NCI-H524 (cell line): ENCODE results near the gene PHLDA3.
"Not testable (repeated sequence)": the region's sequence is repeated elsewhere in the genome, so short reads cannot be mapped to it uniquely, and the experiment has no call there.

ENCODE experiments used
- DNase-seq, 2 experiments: peaks; one replicate each; lab custom pipeline; 2025; lab: John Stamatoyannopoulos, UW

Gene PHLDA3

DNA sequence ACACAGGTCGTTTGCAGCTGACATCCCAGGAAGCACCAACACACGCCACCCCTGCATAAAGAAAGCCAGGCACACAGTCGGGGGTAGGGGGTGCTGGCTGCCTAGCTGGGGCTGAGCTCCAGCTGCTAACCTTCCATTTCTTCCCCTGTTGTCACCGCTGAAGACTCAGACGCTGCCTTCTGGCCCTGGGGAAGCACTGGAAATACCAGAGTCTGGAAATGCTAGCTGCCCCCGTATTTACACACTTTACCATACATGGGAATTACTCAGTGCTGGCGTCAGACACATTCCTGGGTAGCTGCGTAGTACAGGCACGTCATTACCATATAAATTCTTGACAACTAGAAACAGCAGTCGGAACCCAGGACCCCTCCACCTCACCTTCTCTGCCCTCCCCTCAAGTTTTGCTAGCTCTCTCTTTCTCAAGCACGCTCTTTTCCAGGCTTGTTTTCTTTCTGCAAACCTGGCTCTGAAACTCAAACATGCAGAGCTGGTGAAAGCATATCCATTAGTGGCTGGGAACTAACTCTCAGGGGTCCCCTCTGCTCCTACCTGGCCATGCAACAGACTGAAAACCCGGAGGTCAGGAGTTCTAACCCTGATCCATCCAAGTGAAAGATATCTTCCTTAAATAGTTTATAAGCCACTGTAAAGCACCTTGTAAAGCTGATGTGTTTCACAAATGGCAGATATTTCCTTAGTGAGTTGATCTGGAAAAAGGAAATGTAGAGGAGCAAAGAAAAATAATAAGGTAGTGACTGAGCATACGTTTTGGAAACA is 34.6 kb upstream of the PHLDA3 start:
- no peak for DNase-seq

DNA sequence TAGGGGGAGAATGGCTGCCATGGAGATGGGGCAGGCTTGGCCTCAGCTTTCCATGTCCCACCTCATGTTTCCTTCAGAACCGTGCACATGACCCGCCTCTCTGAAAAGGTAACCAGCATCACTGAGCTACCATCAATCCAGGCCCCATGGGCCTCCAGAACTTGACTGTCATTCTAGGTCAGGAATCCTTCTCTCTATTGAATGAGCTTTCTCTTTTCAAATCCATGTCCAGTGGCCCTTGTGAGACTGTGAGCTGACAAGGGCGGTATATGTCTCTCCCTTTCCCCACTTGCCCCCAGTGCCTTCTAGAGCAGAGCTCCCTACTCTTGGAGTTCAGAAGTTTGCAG is 33.5 kb upstream of the PHLDA3 start:
- no peak for DNase-seq

DNA sequence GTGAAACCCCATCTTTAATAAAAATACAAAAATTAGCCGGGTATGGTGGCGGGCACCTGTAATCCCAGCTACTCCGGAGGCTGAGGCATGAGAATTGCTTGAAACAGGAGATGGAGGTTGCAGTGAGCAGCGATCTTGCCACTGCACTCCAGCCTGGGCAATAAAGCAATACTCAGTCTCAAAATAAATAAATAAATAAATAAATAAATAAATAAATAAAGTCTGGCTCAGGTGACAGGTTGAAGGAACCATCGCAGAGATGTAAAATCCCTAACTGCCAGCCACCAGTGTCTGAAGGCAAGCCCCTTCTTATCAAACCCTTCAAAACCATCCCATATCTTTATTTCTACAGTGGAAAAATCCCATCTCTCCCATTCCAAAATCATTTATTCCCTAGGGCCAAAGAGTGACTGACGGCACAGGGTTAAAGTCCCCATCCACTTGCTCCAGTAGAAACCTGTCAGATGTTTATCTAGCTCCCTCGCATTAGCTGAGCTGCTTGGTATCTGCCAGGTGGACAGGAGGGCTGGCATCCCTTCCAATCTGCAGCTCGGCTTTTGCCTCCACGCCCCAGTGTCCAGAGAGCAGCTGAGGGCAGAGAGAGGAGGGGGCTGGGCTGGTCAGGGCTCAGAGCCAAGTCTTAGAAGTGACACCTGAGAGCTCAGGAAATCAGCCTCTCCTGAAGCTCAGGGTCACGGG is 33.0 kb upstream of the PHLDA3 start:
- DNase-seq: no peak

DNA sequence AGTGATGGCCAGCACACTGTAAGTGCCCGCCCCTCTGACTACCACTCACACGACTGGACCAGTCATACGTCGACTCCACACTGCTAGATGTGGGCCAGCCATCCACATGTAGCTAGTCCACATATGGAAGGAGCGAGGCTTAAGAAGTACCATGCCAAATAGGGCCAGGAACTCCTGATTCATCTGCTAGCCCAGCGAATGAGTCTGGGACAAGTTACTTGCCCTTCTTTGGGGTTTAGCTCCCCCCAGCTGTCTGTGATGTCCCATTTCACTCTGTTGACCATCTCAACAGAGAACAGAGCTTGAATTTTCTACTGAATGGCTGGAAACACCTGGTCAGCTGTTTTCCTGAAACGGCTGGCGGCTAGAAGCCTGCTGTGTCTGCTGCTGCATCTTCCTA is 32.2 kb upstream of the PHLDA3 start:
- DNase-seq: no peak

DNA sequence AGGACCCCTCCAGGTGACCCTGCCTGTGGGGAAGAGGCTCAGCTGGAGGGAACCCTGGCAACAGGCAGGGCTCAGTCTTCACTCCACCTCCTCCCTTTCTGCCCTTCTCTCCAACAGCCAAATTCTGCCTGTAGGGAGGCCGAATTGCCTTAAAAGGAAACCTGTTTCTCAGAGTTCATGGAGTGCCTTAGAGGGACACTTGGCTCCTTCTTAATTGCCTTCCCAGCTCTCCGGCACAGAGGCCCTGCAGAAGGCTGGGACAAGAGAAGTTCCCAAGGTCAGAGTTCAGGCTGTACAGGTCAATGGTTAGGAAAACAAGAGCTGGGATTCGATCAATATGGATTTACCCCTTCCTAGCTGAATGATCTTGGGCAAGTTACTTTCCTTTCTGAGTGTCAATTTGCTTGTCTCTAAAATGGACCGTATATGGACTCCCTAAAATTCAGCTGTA is 31.7 kb upstream of the PHLDA3 start:
- DNase-seq: no peak

DNA sequence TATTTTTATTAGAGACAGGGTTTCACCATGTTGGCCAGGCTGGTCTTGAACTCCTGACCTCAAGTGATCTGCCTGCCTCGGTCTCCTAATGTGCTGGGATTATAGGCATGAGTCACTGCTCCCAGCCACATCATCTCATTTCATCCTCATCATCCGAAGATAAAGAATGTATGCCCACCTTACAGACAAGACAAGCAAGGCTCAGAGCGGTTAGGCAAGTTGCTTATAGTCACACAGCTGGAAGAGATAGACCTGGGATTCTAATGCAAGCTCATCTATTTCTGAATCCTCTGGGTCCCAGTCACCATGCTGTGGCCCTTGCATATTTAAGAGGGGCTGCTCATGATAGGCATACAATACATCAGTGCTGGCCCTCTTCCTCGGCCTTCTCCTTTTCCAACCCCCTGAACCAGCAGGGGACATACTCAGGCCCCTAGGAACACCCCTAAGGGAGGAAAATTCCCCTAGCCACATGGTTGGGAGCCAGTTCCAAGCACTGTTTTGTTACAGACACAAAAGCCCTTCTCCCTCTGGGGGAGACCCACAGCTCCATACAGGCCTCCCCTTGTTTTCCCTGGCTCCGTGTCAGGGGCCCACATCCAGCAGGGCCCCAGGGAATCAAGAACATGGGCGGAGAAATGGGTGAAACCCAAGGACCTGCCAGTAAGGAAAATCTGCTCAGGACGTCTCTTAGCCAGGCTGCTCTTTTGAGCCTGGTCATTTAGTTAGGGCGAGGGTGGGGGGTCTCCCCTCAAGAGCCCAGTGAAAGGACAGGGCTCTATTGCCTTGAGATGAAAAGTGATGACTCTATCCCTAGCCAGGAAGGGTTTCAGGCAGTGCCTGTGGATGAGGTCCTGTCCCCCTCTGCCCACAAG is 31.0 kb upstream of the PHLDA3 start:
- DNase-seq: no peak

DNA sequence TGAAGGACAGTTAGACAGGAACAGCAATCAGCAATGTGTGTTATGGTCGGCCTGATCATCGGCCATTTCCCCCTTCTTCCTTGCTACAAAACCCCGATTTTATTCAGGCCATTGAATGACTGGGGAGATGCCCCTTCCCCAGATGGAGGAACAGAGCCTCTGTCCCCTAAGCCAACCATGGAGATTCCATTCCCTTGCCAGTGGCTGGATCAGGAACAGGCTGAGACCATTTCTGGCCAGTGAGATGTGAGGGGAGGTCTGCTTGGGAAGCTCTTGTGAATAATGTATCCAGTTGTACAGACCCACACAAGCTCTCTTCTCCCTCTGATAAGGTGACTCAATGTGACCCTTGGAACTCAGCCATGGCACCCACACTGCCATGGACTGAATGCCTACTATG is 30.2 kb upstream of the PHLDA3 start:
- DNase-seq: no peak

DNA sequence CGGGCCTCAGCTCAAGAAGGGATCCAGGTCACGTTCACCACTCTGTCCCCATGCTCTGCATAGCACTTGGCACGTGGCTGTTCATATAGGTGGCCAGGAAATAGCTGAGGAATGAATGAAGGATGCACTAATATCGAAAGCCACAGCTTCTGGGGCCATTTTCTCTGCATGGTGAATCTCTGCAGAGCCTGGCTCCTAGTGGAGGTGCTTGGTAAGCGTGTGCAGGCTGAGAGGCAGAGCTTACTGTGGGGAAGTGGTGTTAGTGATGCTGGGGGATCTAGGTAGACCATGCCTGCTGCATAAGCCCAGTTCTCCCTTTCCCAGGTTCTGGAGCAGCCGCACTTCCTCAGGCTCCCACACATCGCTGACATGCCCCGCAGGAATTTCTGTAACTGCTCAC is 29.6 kb upstream of the PHLDA3 start:
- DNase-seq: no peak

DNA sequence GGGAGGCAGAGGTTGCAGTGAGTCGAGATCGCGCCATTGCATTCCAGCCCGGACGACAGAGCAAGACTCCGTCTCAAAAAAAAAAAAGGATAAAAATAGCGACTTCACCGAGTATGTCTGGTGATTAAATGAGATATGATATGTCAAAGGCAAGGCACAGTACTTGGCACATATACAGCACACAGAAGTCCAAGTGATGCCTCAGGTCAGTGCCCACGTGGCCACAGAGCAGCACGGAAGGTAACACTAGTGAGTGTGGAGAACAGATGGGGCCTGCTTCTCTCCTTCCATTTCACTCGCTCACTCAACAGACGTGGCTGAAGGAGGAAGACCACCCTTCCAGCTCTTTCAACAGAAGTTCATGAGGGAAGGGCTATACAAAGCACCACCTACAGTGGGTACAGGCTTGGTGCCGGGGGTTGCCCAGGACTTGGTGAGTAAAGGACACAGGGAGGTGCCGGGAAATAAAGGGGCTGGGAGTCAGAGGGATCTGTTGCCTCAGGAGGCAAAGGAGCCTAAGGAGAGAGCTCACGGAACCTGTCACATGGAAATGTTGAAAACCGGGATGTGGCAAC is 29.0 kb upstream of the PHLDA3 start:
- DNase-seq: no peak

DNA sequence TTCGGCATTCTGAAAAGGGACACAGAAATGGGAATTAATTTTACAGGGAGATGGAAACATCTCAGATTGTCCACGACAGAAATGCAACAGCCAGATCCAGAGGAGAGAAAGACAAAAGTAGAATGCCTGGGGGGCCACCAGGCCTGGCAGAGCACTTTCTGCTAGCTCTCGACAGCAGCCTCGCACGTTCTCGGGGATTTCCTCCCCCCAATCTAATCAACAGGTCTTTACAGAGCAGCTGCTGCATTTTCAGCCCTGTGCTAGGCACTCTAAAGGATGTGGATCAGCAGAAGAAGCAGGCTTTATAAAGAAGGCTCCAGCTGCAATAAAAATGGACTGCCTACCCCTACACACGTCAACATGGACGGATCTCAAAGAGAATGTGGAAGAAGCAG is 27.3 kb upstream of the PHLDA3 start:
- DNase-seq: no peak

DNA sequence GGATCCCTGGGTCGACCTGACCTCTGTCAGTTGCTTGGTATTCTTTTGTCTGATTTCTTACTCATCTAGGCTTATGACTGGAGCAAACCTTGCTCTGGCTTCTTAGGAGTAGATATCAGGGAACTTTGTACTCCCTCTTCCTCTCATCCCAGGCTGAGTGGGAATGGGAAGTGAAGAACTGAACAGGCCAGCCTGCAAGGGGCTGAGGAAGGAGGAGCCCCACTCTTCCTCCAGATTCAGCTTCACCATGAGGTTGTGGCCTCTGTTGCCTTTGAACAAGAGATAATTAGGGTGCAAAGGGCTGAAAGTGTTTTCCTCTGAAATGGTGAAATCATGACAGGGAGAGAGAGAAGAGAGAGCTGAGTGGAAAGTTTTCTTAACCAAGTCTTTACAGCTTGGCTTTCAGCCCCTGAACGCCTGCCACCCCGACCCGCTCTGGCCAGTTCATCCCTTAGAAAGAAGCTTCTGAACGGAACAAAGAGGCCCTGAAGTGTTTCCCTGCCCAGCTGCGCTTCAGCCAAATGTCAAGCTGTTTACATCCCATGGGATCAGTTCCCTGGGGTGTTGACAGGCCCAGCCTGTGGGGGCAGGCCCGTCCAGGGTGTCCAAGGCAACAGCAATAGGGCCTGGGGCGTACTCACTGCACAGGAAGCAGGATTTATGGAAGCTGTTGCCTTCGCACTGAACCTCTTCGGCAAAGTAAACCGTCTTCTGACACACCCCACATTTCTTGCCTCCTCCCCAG is 26.7 kb upstream of the PHLDA3 start:
- peak in 1 of 2 experiments; percentile 50 for DNase-seq

DNA sequence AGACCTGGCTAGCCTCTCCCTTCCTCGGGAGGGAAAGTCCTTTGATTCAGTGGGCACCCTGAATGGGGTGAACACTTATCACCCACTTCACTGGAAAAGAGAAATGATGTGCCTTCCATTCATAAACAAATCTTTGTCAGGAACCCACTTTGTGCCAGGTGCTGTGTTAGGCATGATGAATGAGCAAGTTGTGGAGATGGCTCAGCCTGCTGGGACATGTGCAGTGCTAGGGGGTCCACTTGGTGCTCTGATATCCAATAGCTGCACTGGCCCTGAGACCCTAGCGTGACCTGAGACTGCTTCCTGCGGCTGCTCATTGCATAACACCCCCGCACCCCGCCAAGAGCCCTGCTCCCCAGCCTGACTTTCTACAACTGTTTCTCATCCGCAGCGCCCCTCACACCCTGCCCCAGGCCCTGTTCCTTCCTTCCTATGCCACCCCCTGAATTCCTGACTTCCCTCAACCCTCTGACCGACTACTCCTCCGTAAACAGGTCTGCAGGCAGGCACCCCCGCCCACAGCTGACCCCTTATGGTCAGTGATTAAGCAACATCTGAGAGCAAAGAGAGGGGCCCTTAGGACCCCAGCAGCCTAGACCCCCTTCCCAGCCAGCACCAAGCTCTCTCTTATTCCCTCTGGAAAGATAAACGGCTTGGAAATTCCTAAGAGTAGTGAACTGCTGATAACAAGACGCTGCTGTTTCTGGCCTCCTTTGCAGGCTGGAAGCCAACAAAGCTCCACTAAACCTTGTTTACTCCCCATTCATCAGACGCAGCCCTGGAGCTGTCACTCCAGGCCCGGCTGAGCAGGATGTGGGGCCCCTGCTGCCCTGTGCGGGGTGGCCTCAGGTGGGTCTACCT is 25.0 kb upstream of the PHLDA3 start:
- no peak for DNase-seq

DNA sequence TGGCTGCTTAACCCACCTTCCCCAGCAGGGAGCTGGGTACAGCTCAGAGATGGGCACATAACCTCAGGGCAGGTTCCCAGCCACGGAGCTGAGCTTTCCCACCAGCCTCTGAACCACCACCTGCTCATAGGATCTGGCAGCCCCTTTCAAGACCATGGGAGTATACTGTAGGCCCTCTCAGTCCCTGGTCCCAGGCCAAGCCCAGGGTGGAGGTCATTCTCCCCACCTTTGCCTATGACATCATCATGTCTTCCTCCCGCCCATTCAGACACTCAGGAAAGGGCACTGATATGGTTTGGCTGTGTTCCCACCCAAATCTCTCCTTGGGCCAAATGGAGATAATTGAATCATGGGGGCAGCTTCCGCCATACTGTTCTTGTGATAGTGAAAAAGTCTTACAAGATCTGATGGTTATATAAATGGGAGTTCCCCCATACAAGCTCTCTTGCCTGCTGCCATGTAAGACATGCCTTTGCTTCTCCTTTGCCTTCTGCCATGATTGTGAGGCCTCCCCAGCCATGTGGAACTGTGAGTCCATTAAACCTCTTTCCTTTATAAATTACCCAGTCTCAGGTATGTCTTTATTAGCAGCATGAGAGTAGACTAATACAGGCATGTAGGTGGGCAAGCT is 24.2 kb upstream of the PHLDA3 start:
- DNase-seq: not testable (repeated sequence)

DNA sequence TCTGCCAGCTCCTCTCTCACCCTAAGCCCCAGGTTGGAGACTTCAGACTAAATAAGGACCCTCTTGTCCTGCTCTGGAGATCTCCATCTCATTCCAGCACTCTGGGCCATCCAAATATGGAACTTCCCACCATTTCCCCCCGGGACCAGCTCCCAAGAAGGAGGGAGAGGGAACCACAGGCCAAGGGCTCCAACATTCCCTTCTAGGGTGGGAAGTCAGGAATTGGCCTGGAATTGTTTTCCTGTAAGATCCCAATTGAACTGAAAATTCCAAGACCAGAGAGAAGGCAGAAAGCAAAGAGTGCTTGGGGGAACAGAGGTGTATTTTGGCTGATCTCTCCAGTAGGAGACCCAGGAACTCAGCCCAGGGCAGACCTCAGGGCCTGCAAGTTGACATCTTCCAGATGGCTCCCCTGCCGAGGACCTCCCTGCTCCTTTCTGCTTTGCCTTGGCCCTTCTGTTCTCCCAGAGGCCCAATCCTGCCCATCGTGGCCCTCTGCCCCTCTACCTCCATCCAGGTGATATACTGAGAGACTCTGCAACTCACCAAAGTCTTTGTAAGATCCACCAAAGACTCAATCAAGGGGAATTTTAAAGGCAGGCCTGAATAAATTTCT is 23.0 kb upstream of the PHLDA3 start:
- no peak for DNase-seq

DNA sequence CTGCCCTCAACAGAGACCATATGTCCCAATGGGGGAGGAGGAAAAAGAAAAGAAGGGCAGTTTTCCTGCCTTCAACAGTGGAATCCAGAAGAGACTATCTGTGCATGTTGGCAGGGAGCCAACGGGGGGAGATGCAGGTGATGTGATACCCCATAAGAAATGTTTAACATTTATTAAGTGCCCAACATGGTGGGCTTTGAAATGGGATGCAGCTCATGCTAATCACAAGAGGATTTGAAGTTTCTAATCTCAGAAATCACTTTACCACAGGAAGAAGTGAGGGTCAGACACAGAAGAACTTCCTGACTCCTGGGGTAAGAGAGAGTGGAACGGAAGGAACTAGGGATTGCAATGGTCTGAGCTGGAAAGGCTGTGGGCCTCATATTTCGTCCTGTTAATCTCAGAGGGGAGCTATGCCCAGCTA is 21.7 kb upstream of the PHLDA3 start:
- DNase-seq: no peak

DNA sequence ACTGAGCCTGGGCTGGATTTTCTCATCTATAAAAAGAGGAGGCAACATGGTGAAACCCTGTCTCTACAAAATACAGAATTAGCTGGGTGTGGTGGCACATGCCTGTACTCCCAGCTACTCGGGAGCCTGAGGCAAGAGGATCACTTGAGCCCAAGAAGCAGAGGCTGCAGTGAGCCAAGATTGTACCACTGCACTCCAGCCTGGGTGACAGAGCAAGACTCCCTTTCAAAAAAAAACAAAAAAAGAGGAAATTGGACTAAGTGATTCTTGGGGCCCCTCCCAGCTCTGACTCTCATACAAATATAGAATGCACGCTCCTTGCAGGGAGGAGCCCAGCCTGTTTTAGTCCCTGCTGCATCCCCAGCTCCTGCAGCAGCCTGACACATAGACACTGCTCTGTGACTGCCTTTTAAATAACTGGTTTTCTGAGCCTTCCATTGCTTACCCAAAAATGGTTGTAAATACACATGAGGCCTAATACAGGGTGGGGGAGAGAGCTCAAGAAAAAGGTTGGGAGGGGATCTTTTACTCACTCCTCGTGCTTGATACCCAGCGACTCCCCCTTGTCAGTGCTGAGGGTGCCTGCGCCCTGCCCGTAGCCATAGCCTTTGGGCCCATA is 20.8 kb upstream of the PHLDA3 start:
- DNase-seq: no peak

DNA sequence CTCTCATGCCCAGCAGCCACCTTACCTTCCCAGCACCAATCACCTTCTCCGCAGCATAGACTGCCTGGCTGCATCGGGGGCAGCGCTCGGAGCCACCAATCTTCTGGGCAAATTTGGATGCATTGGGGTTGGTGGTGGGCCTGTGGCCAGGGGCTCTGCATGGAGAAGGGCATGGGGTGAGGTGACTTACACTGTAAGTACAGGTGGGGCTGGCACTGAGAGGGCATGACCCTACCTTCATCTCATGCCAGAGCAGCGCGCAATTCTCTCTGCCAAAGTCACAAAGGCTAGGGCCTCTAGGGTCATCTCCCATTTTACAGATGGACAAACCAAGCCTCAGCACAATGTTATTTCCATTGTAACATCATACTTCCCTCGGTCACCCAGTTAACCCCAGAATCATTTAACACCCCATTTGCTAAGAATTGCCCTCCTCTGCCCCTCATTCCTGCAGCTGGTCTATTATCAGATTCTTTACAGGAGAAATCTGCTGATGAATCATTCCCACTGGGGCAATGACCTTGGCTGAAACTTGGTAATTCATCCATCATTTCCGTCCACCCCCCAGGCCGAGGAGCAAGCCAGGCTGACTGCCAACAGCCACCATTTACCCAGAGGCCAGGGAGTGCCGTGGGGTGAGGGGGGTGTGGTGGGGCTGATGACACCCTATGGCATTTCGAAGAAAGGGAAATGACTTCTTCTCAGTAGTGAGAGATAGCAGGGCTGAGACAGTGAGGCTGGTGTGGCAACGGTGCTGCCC is 20.0 kb upstream of the PHLDA3 start:
- no peak for DNase-seq

DNA sequence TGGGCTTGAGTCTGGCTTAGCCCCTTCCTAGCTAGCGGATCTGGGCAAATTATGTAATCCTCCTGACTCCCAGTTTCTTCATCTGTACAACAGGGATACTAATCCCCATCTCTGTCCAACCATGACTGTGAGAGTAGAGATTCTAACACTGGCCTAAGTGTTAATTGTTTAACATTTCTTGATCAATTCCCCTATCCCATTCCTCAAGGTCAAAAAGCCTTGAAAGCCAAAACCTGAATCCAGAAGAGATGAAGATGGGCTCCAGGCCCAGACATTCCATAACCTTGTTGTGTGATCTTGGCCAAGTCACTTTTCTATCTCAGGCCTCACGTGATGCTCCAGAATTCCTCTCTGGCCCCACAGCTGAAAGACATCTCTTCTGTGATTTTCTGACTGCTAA is 18.8 kb upstream of the PHLDA3 start:
- DNase-seq: no peak

DNA sequence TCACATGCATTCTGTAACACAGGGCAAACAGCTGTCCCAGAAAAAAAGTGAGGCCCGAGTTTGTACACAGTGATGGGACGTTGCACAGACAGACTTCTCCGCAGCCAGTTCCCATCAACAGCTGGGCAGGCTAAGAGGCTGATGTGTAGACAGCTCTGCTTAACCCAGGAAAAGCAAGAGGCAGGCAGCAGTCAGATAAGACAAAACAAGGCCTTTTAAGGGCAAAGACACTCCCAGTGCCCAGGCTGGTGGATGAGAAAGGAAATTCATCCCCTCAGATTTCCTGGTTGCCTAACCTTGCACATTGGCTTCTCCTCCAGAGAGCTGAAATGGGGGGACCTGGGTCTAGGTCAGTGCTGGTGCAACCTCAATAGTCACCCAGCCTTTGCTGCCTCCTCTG is 17.2 kb upstream of the PHLDA3 start:
- no peak for DNase-seq
